Anterior cingulate cortex (tissue), 58 donors: ENCODE data around the gene RABAC1.

Experiments
- DNase-seq, 58 donors: peaks; one replicate each; lab custom pipeline; 2025; lab: John Stamatoyannopoulos, UW

Gene RABAC1

GRCh38 chr19:41991025-41991424, 31.9 kb upstream of the RABAC1 start:
- no peak for DNase-seq

- DNase-seq, result no peak
Measured at GRCh38 chr19:41990615-41991014, 31.5 kb upstream of the RABAC1 start.

- DNase-seq, result no peak
Measured at GRCh38 chr19:41990028-41990427, 30.9 kb upstream of the RABAC1 start.

- no peak for DNase-seq
Measured at GRCh38 chr19:41988947-41989346, 29.8 kb upstream of the RABAC1 start.

GRCh38 chr19:41987141-41987860, 28.2 kb upstream of the RABAC1 start:
- no peak for DNase-seq

GRCh38 chr19:41984961-41985360, 25.8 kb upstream of the RABAC1 start:
- DNase-seq, result no peak

GRCh38 chr19:41981724-41982123, 22.6 kb upstream of the RABAC1 start:
- DNase-seq, result no peak

- DNase-seq, result no peak
Measured at GRCh38 chr19:41978470-41978869, 19.3 kb upstream of the RABAC1 start.

GRCh38 chr19:41977916-41978315, 18.8 kb upstream of the RABAC1 start:
- DNase-seq, result no peak

- DNase-seq, result no peak
Measured at GRCh38 chr19:41974652-41975051, 15.5 kb upstream of the RABAC1 start.

- no peak for DNase-seq
Measured at GRCh38 chr19:41971363-41971762, 12.2 kb upstream of the RABAC1 start.

GRCh38 chr19:41969772-41970458, 10.8 kb upstream of the RABAC1 start:
- no peak for DNase-seq

GRCh38 chr19:41968751-41969595, 9.9 kb upstream of the RABAC1 start:
- DNase-seq, result no peak

GRCh38 chr19:41967054-41967783, 8.1 kb upstream of the RABAC1 start:
- DNase-seq, result no peak

GRCh38 chr19:41965106-41965505, 6.0 kb upstream of the RABAC1 start:
- DNase-seq, result no peak

- DNase-seq, result no peak
Measured at GRCh38 chr19:41960973-41961372, 1.9 kb upstream of the RABAC1 start.

GRCh38 chr19:41958367-41959055, 610 bp downstream of the RABAC1 start:
- DNase-seq, result peak in 52 of 58 donors; percentile 1 to 68 (median 29)

GRCh38 chr19:41957838-41958366, 1.2 kb downstream of the RABAC1 start:
- DNase-seq, result peak in 45 of 58 donors; percentile 2 to 80 (median 23)

GRCh38 chr19:41957161-41957837, 1.8 kb downstream of the RABAC1 start:
- no peak for DNase-seq
